ENCODE results near the gene TMCO5A. TPM values are rescaled to one million over a fixed set of nuclear protein-coding genes. Genes with fewer than 3 reads are reported as not detected.

TMCO5A gene
- total and polyA plus RNA-seq, 2 of the 13 experiments (the other 11 are each of a cell fraction or from before 2014, with no cell fraction given): not detected

GRCh38 chr15:37891766-37892368, 42.6 kb upstream of the TMCO5A start:
- POLR2A ChIA-PET: no interaction called here
- no peaks in the 10 kb centered on the region for H3K4me1 ChIP-seq (ENCODE audit: insufficient read depth, low read length)
- no peaks in the 10 kb centered on the region for H3K36me3 ChIP-seq (replicated peaks in 1 of 2; ENCODE audit: control insufficient read depth in 1 of 2, insufficient read depth in 2 of 2, low read length in 2 of 2)
- H3K27ac ChIP-seq (ENCODE audit: extremely low read length, insufficient read depth, low read length): no peak overlapping the region
- in situ Hi-C loops (cut with HindIII; ENCODE audit: extremely low pct_ligation_motif_present, low pct_unique_long_range_greater_than_20kb) (loop anchor here (25.0 kb wide), 2 partner anchors 1005 to 1380 kb away; no protein-coding TSS in a partner anchor), intact Hi-C loops (cut with micrococcal nuclease; ENCODE audit: unreplicated experiment) (loop anchor here (1.0 to 10.0 kb wide), 2 partner anchors 127 to 210 kb away; no protein-coding TSS in a partner anchor)
- H3K9ac ChIP-seq (ENCODE audit: insufficient read depth, low read depth, low read length): no peak overlapping the region
- ATAC-seq (peak; percentile 76), DNase-seq (ENCODE audit: low spot score) (peak; percentile 23), FAIRE-seq (peak; percentile 63)
- H4K20me1 ChIP-seq (ENCODE audit: insufficient read depth, low read length): no peaks in the 10 kb centered on the region
- no peak overlapping the region for H3K4me3 ChIP-seq (replicated peaks in 1 of 3; ENCODE audit: insufficient read depth in 1 of 3, low read depth in 2 of 3, low read length in 3 of 3)
- no TSS peak for BruUV-seq (replicated peaks)
- H3K79me2 ChIP-seq (ENCODE audit: insufficient read depth, low read length): no peaks in the 10 kb centered on the region
- H3K27me3 ChIP-seq (ENCODE audit: control insufficient read depth in 1 of 2, insufficient read depth in 2 of 2, low read length in 2 of 2): peaks cover 0 to 3% of the 10 kb centered on the region in 2 experiments; a peak in 1 of 5 replicates
- H3K4me2 ChIP-seq (ENCODE audit: low read depth, low read length): no peak overlapping the region
- TF ChIP-seq CTCF (CRISPR knock-in tag; IDR thresholded peaks at IDR 0.05) (peak; percentile 66), RAD21 (CRISPR knock-in tag; IDR thresholded peaks at IDR 0.05) (0 out of 2 replicates have a peak, but pooled peaks have one; percentile 14), STAG1 (CRISPR knock-in tag; IDR thresholded peaks at IDR 0.05) (peak; percentile 70), SETDB1 (CRISPR knock-in tag; IDR thresholded peaks at IDR 0.05; ENCODE audit: borderline replicate concordance) (no peak), ZBTB4 (CRISPR knock-in tag; IDR thresholded peaks at IDR 0.05; ENCODE audit: borderline replicate concordance) (no peak), SMC3 (IDR thresholded peaks at IDR 0.05; ENCODE audit: low read length) (peak; percentile 66; the same call in 1 of the 2 replicates)
- CTCF ChIA-PET (ENCODE audit: low intra/inter-chr PET ratio, low total read pairs): interaction anchor here (2.2 kb wide), 1 partner anchor 209 kb away, joined by 7 read pairs; no protein-coding TSS in a partner anchor
- WGBS (ENCODE audit: low lambda C conversion rate): 0% methylated on average over 4 of the region's 4 CpGs
- H3K9me3 ChIP-seq (ENCODE audit: low read length): no peaks in the 10 kb centered on the region
- H2AFZ ChIP-seq (ENCODE audit: low read length): no peak overlapping the region
